ENCODE results near the gene ITPKB.
A peak's percentile ranks its signal among the peaks of the same experiment; 100 is the strongest.

The ITPKB gene

DNA sequence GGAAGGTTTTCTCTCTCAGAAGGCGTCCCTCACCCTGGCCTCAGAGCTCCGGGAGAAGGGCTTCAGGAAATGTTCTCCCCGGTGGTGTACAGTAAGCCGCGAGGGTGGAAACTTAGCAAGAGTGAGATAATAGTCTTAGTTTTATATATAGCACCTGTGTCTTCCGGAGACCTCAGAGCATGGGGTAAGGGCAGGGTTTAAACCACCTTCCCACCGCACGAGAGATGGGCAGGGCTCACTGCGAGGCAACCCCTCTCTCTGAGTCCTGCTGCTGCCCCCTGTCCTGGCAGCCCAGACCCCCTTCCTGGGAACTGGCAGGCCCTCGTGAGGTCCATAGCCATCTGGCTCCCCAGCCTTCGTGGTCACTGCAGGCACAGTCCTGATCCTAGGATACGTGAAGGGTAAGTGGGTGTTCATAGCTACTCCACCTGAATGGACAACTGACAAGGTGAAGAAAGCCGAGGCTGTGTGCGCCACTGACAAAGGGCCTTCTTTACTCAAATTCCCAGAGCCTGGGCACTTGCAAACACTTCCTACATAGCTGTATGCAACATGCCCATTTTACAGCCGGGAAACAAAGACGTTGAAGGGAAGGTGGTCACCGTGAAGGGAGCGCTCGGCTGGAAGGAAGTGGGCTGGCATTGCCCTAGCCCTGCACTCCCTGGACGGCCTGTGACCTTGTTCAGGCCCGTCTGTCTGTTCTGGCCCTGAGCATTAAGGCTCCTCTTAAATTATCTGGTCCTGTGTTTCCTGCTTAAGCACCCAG lies 26.9 kb downstream of the ITPKB start:
- H3K4me3 ChIP-seq (ENCODE audit: low read depth, low read length): no peak overlapping the region
- no peak for DNase-seq (ENCODE audit: low read depth)

GRCh38 chr1:226710501-226710900 lies 28.6 kb downstream of the ITPKB start:
- H3K4me3 ChIP-seq (ENCODE audit: low read depth, low read length): no peak overlapping the region
- no peak for DNase-seq (ENCODE audit: low read depth)

GRCh38 chr1:226709953-226710352 lies 29.1 kb downstream of the ITPKB start:
- DNase-seq (ENCODE audit: low read depth): no peak

DNA sequence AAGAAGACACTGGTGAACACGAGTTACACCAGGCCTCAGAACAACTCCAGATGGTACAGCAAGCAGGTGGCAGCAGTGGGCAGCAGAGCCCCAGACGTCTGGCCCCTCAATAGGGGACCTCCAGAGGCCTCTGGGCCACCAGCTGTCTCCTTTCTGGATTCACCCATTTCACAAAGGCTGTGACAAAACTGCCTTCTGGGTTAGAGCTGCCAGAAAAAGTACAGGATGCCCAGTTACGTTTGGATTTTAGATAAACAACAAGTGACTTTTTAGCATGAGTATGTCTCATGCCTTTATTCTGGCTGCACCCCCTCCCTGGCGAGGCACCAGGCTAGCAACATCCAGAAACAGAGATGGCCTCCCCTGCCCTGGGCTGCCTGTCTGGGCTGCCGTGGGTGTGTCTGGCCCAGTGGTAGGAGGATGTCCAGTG lies 30.1 kb downstream of the ITPKB start:
- no peak for DNase-seq (ENCODE audit: low read depth)
- no peak overlapping the region for H3K4me3 ChIP-seq (ENCODE audit: low read depth, low read length)

More at GRCh38 chr1:226709953-226710352, 29.1 kb downstream of the ITPKB start:
- H3K4me3 ChIP-seq (ENCODE audit: low read depth, low read length): no peak overlapping the region

DNA sequence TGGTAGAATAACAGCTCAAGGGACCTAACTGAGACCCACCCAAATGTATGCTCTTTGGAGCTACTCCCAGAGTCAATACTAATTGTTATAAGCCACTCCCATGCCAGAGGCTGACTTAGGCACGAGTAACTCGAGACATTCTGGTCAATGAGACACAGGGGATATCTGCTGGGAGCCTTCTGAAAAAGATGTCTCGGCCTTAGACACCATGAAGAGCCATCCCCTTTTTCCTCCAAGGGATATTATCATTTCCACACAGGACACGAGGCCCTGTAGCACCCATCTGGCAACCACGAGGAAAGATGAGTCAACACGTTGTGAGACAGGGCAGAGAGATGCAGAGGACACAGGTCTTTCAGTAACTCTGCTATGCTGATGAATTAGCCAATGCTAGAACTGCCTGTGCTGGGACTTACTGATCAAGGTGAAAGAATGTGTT lies 30.7 kb downstream of the ITPKB start:
- peak; percentile 77 for DNase-seq (ENCODE audit: low read depth)

DNA sequence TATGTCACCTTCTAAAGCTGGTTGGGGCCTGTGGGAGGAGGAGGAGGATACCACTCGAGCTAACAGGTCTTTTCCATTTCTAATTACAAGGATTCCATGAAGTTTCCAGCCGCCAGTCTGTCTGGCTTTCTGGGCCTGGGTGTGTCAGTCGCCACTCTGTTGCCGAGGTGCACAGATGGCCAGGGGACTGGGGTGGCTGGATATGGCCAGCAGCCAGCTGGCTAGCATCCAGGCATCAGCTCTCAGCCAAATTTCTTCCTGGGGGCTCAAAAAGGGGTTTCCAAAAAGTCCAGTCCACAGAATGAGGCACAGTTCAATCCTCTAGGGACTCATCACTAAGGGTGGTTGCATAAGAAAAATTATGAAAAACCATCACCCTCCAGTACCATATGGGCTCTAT lies 32.4 kb downstream of the ITPKB start:
- H3K4me3 ChIP-seq (ENCODE audit: low read depth, low read length): no peak overlapping the region
- no peak for DNase-seq (ENCODE audit: low read depth)

More for the DNA sequence above, 30.7 kb downstream of the ITPKB start:
- H3K4me3 ChIP-seq (ENCODE audit: low read depth, low read length): no peak overlapping the region

- DNase-seq (ENCODE audit: low read depth): no peak
- no peak overlapping the region for H3K4me3 ChIP-seq (ENCODE audit: low read depth, low read length)
These were observed 34.7 kb downstream of the ITPKB start for GRCh38 chr1:226704169-226704937.

- DNase-seq (ENCODE audit: low read depth): peak; percentile 28
- H3K4me3 ChIP-seq (ENCODE audit: low read depth, low read length): peak overlapping the region; percentile 57
These were observed 35.9 kb downstream of the ITPKB start for GRCh38 chr1:226702957-226703831.

GRCh38 chr1:226702318-226702956 lies 36.6 kb downstream of the ITPKB start:
- peak overlapping the region; percentile 57 for H3K4me3 ChIP-seq (ENCODE audit: low read depth, low read length)
- DNase-seq (ENCODE audit: low read depth): peak; percentile 45

DNA sequence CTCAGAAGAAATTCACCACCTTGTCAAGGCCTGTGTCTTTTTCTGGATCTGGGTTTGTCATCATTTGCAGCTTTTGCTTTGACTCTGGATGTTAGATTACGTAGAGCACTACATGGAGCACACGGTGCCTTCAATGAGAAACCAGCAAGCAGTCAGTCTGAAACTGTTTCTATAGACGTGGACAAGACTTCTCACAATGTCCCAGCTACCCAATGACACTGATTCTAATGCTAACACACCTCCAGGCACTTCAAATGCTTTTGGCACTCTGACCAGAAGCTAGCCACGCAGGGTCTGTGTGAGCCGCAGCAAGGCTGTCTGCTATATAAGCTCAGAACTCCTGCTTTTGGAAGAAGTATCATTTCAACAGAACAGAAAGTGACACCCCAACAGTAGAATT lies 38.2 kb downstream of the ITPKB start:
- no peak for DNase-seq (ENCODE audit: low read depth)
- H3K4me3 ChIP-seq (ENCODE audit: low read depth, low read length): no peak overlapping the region

DNA sequence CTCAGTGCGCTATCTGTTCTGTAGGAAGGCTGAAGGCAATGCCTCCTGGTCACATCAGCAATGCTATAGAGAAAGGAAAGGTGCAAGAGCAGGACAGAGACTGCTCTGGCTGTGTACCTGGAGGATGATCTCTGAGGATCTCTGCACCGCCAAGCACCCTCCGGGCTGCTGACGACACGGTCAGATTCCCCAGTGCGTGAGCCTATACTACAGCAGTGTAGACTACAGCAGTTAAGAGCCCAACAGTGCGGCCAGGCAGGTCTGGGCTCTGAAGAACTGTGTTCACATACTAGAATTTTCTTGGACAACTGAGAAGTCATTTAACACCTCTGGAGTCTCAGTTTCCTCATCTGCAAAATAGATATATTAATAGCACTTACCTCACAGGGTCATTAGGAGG lies 39.9 kb downstream of the ITPKB start:
- H3K4me3 ChIP-seq (ENCODE audit: low read depth, low read length): no peak overlapping the region
- DNase-seq (ENCODE audit: low read depth): no peak

GRCh38 chr1:226698659-226699058 lies 40.4 kb downstream of the ITPKB start:
- DNase-seq (ENCODE audit: low read depth): no peak
- H3K4me3 ChIP-seq (ENCODE audit: low read depth, low read length): no peak overlapping the region

GRCh38 chr1:226697929-226698544 lies 41.0 kb downstream of the ITPKB start:
- no peak for DNase-seq (ENCODE audit: low read depth)
- no peak overlapping the region for H3K4me3 ChIP-seq (ENCODE audit: low read depth, low read length)

GRCh38 chr1:226697151-226697928 lies 41.7 kb downstream of the ITPKB start:
- no peak overlapping the region for H3K4me3 ChIP-seq (ENCODE audit: low read depth, low read length)
- DNase-seq (ENCODE audit: low read depth): peak; percentile 63

GRCh38 chr1:226696547-226696946 lies 42.5 kb downstream of the ITPKB start:
- H3K4me3 ChIP-seq (ENCODE audit: low read depth, low read length): no peak overlapping the region
- DNase-seq (ENCODE audit: low read depth): peak; percentile 31

- DNase-seq (ENCODE audit: low read depth): no peak
- no peak overlapping the region for H3K4me3 ChIP-seq (ENCODE audit: low read depth, low read length)
These were observed 43.7 kb downstream of the ITPKB start for GRCh38 chr1:226695335-226695900.

DNA sequence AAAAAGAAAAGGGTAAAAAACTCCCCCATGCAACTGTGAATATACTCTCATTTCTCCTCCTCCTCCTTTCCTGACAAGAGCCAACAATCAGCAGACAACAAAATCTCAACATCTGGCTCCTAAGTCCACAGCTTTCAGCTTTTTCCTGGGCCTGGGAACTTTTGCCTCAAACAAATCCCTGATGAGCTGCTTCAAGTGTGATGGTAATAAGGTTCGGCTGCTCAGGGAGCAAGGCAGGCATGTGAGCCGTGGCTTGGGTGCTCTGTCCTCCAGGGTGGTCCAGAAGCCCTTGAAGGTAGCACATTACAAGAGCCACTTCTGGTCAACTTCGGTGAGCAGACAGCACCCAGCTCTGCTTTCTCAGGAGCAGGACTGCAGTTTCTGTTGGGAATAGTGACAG lies 46.3 kb downstream of the ITPKB start:
- no peak overlapping the region for H3K4me3 ChIP-seq (ENCODE audit: low read depth, low read length)
- no peak for DNase-seq (ENCODE audit: low read depth)
